CD4-positive, alpha-beta T cell treated with Interleukin-6 at 100 ng/mL for 8 hours (primary cell): ENCODE measurements around the gene CCDC187.
"Not testable (repeated sequence)": the region's sequence is repeated elsewhere in the genome, so short reads cannot be mapped to it uniquely, and the experiment has no call there.

ENCODE experiments used
- DNase-seq: peaks from one replicate; pipeline ENCODE4 v3.0.0-alpha.2; 2020; ENCODE audit warnings: mixed read lengths, low spot score

The CCDC187 gene

DNA sequence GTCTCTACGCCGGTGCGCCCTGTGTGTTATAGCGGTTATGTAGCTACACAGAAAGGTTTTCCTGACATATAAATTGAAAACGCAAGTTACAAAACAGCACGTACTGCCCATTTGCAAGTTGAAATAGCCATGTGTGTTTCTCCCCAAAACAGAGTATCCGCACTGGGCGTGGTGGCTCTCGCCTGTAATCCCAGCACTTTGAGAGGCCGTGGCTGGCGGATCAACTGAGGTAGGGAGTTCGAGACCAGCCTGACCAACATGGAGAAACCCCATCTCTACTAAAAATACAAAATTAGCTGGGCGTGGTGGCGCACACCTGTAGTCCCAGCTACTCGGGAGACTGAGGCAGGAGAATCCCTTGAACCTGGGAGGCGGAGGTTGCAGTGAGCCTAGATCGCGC lies 37.3 kb downstream of the CCDC187 start:
- not testable (repeated sequence) for DNase-seq

DNA sequence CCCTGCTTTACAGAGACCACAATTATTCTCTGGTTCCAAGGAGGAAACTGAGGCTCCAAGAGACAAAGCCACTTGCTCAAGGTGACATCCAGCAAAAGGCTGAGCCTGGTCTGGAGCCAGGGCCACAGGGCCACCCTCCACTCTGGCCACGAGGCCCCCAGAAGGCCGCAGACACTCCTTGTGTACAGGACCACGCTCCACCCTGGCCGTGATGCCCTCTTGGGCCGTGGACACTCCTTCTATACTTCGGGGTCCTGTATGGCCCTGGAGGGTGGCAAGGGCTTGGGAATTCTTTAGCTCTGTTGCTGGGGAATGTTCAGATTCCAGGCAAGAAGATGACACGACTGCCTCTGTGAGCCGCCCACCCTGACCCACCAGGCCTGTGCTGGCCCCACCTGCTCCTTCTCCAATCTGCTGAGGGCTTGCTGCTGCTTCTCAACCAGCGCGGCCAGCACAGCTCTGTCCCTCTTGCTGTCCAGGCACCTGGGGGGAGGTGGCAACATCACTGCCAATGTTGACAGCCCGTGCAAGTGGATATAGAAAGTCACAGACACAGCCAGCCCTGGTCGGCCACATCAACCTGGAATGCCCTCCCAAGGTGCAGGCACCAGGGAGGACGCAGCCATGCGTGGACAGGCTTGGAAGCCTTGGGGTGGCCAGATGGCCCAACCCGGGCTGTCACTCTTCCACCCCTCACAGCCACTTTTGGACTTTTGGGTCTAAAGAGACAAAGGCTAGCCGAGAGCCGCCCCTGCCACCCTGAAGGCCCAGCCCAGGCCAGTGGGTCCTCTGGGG lies 38.1 kb downstream of the CCDC187 start:
- DNase-seq: no peak

DNA sequence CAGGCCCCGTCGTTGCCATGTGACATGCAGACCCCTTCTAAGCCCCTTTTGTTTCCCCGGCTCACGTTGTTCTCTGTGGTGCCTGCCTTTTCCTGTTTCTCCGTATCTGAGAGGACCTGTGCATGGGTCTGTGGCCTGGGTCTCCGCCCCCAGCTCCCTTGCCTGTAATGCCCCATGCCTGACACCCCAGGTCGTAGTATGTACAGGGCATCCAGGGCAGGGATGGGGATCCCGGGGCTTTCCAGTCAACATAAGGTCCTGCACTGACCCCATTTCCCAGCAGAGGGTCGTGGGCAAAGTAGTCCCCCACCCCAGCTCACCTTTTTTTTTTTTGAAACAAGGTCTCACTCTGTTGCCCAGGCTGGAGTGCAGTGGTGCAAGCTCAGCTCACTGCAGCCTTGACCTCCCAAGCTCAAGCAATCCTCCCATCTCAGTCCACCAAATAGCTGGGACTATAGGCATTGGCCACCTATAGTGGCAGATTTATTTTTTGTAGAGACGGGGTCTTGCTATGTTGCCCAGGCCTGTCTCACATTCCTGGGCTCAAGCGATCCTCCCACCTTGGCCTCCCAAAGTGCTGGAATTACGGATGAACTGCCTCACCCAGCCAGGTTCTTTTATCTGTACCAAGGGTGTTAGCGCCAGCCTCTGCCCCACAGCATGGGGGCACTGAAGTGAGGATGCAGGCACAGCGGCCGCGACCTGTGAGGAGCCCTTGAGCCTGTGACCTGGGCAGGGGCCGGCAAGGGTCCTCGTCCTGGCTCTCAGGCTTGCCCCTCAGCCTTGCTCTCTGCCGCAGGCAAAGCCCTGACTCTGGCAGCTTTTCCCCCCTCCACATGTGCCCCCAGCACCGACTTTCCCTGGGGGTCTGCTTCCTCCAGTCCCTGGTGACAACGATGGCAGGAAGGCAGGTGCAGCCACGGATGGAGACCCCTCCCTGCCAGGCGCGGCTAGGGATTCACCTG lies 39.2 kb downstream of the CCDC187 start:
- DNase-seq: no peak

GRCh38 chr9:136264031-136264430 lies 39.9 kb downstream of the CCDC187 start:
- no peak for DNase-seq

GRCh38 chr9:136262671-136263178 lies 41.2 kb downstream of the CCDC187 start:
- no peak for DNase-seq

DNA sequence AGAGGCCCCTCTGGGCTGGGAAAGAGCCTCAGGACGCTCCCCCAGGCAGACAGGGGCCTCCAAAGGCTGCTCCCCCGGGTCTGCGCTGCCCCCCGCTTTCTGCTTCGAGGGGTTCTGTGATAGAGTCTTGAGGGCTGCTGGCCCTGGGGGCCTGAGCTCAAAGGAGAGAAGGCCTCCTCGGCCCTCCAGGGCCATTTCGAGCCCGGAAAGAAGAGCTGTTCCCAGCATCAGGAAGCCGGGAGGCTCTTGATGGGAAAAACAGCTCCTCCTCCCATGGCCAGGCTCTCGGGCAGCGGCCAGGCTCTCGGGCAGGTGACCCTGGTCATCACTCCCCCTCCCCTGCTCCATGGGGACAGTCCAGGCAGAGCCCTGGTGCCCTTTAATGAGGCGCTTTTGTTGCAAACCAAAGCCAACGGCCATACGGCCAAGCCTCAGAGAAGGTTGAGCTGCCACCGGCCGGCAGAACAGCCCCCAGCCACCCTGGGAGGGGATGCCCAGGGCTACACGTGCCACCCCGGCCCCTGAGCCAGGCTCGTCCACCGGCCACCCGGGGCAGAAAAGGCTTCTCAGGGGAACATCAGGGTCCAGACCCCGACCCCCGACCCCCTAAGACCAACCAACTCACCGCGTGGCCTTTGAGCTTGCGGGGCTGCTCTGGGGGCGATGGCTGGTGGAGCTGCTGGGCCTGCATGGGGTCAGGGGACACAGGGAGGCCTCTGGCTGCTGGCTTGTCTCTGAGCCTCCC lies 42.0 kb downstream of the CCDC187 start:
- DNase-seq: no peak

DNA sequence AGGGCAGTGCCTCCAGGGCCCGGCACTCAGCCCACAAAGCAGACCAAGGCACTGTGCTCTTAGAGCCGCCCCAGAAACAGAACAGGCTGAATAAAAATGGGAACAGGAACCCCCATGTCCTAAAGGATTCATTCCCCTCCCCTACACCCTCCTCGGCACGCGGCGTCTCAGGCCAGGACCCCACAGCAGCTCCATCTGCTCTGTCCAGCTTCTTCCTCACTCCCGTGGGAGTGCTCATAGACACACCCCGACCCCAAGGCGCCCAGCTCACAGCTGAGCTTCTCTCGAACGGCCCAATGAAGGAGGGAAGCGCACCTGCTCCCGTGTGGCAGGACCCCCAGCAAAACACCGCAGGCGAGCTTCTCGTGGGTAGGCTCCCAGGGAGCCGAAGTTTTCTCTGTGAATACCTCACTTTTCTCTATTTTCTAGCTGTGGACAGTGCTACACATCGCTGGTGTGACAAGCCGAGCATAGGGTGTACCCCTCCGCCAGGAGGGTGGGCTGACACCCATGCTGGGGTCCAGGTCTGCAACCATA lies 42.9 kb downstream of the CCDC187 start:
- no peak for DNase-seq

DNA sequence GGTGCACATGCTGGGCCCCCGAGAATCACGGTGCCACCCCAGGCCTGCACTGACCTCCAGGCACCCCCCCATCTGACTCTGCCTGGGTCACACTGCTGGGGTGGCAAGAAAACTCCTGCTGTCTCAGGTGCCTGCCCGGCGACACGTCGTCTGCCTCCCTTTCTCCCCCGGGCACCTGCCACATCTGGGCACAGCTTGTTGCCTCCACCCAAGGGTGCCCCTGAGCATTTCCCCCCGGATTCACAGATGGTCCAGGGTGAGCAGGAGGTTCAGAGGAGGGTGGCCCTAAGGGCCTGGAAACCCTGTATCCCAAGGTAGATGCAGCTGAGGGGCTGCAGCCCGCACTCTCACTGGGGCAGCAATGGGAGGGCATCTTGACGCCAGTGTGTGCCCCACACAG lies 43.4 kb downstream of the CCDC187 start:
- no peak for DNase-seq

DNA sequence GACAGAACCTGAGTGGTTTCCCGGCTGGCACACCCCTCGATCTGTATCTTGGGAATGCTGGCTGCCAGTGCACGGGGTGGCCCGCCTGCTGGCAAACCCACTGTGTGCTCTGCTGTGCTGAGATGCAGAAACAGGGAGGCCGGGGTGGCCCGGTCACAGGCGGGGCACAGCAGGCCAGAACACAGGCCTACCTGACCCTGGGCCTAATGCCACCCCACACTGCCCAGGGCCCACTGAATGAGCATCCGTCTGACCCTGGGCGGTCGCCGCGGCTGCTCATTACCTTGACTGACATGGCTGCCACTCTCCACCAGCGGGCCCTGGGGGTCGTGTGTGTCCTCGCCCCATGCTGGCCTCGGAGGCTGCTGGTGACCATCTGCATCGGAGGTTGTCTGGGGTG lies 44.1 kb downstream of the CCDC187 start:
- no peak for DNase-seq

DNA sequence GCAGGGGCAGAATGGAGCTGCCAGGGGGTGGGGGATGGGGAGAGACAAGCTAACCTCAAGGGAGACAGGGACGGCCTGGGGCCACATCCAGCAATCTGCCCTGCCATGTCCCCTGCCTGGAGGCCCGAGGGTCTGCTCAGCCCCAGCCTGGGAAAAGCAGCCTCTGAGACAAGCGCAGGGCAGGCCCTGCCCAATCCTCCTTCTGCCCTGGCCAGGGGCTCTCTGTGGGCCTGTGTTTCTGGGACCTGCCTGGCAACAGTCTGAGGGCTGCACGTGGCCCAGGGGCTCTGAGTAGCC lies 44.4 kb downstream of the CCDC187 start:
- no peak for DNase-seq

DNA sequence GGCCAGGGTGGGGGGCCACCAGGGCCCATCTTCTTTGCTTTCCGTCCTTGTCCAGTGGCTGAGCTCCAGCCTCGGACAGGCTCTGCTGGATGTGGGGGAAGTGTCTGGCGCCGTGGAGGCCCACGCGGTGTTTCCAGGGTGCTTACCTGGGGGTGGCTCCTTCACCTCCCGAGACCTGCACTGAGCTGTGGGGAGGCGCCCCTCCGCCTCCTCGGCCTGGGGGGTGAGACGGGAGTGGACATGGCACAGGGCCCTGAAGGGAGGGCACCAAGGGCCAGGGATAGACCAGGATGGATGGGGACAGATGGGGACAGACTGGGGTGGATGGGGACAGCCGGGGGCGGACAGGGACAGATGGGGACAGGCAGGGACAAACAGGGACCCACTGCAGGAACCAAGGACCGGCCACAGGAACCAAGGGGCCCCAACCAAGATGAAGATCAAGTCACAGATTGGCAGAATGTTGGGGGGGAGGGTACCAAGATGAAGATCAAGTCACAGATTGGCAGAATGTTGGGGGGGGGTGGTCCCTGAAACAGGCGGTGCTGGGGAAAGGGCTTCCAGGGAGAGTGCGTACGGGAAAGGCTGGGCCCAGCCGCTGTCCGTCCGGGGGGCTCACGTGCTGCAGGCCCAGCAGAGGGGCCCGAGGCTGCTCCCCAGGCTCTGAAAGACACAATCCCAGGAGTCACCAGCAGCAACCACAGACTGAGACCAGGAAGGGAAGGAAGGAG lies 44.9 kb downstream of the CCDC187 start:
- no peak for DNase-seq

DNA sequence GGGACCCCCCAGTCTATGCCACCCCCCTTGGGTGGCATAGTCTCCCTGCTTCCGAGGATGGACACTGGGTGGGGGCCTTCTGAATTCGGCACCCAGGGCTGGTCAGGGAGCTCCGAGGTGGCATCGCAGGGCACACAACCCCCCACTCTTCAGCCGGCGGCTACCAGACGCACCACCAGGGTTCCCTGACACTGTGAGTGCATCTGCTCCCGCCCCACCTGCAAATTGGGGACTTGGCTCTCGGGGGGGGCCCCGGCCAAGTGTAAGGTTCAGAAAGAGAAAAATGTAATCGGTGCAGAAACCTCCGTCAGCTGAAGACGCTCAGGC lies 45.6 kb downstream of the CCDC187 start:
- no peak for DNase-seq

GRCh38 chr9:136257381-136258298 lies 46.3 kb downstream of the CCDC187 start:
- no peak for DNase-seq

- no peak for DNase-seq
Measured at GRCh38 chr9:136255896-136256890, 47.7 kb downstream of the CCDC187 start.

GRCh38 chr9:136255166-136255538 lies 48.7 kb downstream of the CCDC187 start:
- DNase-seq: no peak

DNA sequence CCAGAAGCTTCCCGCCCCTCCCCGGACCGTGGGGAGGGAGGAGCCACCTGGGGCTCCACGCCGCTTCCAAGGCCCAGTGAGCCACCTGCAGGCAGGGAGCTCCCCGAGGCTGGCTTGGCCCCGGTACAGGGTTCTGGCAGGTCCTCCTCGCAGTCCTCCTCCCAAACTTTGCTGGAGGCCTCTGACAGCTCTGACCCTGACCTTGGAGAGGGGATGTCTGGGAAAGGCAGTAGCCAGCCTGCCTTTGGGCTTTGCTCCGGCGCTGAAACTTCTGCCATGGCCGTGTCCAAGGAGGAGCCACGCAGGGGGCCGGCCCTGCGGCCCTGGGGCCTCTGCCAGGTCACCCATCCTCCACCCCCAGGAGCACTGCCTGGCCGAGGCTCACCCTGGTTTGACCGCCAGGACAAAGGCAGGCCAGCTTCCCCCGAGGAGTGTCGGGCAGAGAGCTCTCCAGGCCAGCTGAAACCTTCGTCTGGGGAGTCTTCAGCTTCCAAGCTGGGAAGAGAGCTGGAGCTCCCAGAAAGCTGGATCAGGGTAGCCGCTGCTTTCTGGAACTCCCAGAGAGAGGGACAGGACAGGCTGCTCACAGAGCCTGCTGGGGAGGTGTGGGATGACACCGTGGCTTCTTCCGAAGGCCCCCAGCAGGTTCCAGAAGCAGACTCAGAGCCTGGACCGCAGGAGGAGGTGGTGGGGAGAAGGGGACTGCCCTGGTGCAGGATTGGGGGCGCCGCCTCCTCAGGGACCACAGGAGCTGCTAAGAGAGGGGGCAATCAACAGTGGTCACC lies 49.3 kb downstream of the CCDC187 start:
- no peak for DNase-seq

DNA sequence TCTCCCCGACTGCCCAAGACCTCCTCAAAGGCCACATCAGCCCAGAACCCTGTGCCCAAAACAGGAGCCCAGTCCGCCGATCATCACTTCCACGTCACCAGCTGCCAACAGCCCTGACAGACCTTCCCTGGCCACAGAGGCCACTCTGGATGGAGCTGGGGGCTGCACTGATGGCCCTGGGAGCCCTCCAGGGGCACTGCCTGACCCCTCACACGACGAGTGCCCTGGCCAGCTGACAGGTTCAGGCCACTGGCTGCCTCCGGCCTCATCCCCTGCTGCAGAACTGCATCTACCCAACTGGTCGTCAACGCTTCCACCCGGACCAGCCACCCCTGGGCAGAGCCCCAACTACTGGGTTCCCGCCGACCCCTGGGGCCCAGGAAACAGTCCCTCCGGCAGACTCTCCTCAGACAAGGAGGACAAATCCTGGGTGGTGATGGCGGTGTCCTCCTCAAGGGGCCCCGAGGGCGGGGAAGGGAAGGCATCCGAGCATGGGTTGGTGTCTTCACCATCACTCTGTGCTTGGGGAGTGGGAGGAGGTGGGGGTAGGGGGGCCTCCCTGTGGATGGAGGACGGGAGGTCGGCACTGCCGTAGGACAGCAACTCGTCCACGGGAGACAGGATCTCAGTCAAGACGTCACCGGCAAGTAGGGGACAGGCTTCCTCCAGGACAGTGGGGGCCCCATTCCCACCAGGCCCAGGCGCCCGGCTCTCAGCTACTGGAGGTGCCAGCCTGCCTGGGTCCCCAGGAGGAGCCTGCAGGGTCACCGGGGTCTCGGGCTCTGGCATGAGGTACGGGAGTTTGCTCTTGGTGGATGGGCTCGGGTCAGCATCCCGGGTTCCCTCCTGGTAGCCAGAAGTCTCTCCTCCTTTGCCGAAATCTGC lies 50.4 kb downstream of the CCDC187 start:
- DNase-seq: no peak
